Right lung (tissue), 10 donors: ENCODE measurements around the gene PRSS36. TPM values are rescaled to one million over a fixed set of nuclear protein-coding genes. Genes with fewer than 3 reads are reported as not detected.
"Not testable (repeated sequence)": the region's sequence is repeated elsewhere in the genome, so short reads cannot be mapped to it uniquely, and the experiment has no call there.

Source experiments
- DNase-seq, 2 donors: peaks; one replicate each; pipeline ENCODE4 v3.0.0-alpha.2; 2013
- long read RNA-seq, 8 donors: transcript quantifications; one replicate each; lab custom pipeline, GENCODE V29; 2026
- polyA plus RNA-seq, 5 donors: library from polyadenylated mRNA; unstranded; fragments of 120-200 nt; gene quantifications; one replicate each; pipeline versions ENCODE4 v1.2.1 to v1.2.3, GENCODE V29; 2013; ENCODE audit warnings: inconsistent platforms in 1 of 5, low replicate concordance in 1 of 5; ENCODE audit not compliant: insufficient read length in 5 of 5, insufficient read depth in 1 of 5

The PRSS36 gene
- 1 to 10 TPM; 1.6 to 3.4 (median 2.2) TPM for polyA plus RNA-seq
- long read RNA-seq, donor 1 = 0 reads
- long read RNA-seq, donor 2 = 0 reads
- long read RNA-seq, donor 3, partial matches to known transcripts = 590 of 640 reads
- long read RNA-seq, donor 3, other reads (novel, unspliced or antisense) = 50 of 640 reads
- long read RNA-seq, donor 4 = 0 reads
- long read RNA-seq, donor 5 = 0 reads
- long read RNA-seq, donor 6 = 0 reads
- long read RNA-seq, donor 7 = 0 reads
- long read RNA-seq, donor 8 = 0 reads

DNA sequence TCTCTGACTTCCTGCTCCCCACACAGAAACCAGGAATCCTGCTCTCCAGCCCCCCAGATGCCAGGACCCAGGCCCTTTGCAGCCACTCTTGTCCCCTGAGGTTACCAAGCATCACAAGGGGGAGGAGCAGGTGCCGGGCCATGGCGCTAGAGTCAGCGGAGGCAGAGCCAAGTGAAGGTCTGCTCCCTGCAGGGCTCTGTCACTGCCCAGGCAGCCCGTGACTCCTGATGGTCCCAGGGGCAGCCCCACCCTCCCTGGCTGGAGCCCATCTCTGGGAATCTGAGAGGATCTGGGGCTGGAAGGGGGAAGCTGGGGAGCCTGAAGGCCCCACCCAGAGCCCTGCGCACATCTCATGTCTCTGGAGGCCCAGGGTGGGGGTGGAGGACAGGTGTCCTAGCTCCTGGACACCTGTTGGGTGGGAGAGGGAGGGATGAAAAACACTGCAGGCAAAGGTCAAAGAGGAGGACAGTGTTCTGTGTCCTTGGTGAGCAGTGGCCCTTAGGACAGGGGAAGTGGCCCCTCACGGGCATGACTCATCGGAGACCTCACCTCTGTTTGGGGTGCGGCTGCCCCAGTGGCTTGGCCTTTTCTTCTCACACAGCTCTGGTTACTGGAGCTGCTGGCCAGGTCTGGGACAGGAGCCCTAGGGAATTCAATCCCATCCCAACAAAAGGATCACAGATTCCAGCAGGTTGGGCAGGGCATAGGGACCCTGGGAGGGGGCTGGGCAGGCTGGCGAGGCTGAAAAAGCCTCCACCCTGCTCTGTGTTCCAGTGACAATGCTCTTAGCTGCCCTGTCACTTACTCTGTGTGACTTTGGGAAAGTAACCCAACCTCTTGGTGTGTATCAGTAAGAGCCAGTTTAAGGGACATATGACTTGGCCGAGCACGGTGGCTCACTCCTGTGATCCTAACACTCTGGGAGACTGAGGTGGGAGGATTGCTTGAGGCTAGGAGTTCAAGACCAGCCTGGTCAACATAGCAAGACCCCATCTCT is at the start of gene PRSS36:
Gene PRSS36, minus strand, starts transcription at position 173 of the 997 bp plus-strand sequence. Its CDS starts 31 bp downstream, at position 142.
- no peak for DNase-seq

DNA sequence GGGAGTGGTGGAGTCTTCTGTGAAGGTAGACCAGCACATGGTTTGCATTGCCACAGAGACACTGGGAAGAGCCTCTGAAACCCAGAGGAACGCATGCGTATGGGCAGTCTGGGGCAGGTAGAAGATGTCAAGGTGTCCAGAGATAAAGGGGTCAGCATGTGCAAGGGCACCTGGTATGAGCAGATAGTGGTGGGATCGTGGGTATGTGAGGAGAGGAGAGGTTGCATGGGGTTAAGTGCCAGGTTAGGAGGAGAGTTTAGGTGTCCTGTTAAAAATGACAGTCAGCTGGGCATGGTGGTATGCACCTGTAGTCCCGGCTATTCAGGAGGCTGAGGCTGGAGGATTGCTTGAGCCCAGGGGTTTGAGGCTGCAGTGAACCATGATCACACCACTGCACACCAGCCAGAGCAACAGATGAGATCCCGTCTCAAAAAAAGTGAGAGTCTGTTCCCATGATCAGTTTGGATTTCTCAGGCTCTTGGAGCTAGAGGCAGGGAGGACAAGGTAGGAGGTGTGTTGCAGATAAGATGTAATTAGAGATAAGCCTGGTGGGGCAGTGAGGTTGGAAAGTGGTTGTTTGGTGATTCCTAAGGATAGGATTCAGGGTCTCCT is 49.7 kb upstream of the PRSS36 start:
- no peak for DNase-seq

DNA sequence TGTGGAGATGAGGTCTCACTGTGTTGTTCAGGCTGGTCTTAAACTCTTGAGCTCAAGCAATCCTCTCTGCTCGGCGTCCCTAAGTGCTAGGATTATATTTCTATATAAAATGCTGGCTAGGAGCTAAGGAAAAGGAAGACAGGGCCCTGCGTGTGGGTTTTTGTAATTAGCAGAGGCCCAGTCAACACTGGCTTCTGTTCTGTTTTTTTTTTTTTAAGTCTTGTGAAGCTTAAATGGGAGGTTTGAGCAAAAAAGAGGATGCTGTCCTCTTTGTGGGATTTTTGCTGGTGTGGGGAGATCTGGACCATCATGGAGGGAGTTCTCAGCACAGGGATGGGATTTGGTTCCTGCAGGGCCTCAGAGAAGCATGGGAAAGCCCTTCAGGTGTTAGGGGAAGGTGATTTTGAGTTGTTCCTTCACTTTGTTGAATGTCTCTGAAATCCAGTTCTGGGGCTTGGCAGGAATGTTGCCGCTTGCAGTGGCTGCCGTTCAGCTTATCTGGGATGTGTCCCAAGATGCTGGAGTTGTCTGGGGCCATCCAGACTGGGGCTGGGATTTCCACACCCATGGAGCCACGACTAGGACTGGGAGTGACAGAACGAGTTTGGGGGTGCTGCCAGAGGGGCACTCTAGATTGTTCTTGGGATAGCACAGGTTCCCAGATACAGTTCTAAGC is 48.5 kb upstream of the PRSS36 start:
- DNase-seq = no peak

DNA sequence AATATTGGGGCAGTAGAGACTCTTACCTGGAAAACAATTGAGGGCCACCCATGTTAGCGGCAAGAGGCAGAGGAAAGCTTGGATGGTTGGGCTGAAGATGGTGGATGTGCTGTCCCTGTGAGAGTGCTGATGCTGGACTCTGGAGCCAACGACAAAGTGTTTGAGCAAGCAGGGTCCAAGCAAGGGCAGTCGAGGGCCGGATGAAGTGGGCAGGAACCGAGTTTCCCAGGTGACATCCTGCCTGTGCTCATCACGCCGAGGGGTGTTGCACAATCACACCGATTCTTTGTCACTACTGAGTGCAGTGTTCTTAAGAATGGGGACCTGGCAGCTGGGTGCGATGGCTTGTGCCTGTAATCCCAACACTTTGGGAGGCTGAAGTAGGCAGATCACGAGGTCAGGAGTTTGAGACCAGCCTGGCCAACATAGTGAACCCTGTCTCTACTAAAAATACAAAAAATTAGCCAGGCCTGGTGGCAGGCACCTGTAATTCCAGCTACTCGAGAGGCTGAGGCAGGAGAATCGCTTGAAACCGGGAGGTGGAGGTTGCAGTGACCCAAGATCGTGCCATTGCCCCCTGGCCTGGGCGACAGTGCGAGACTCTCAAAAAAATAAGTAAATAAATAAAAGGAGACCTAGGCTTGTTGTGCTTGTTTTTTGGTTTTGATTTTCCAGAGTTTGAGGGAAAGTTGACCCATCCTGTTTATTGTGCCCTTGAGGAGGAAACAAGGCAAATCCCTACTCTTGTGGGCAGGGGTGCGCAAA is 46.6 kb upstream of the PRSS36 start:
- DNase-seq = no peak

DNA sequence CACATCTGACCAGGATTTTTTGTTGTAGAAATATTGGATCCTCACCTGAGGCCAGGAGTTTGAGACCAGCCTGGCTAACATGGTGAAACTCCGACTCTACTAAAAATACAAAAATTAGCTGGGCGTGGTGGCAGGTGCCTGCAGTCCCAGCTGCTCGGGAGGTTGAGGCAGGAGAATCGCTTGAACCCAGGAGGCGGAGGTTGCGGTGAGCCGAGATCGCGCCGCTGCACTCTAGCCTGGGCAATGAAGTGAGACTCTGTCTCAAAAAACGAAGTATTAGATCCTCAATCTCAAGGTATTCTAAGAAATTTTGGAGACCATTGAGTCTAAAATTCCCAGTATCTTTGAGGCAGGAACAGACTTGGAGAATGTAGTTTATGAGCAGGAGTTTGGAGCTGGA is 46.0 kb upstream of the PRSS36 start:
- DNase-seq = not testable (repeated sequence)

DNA sequence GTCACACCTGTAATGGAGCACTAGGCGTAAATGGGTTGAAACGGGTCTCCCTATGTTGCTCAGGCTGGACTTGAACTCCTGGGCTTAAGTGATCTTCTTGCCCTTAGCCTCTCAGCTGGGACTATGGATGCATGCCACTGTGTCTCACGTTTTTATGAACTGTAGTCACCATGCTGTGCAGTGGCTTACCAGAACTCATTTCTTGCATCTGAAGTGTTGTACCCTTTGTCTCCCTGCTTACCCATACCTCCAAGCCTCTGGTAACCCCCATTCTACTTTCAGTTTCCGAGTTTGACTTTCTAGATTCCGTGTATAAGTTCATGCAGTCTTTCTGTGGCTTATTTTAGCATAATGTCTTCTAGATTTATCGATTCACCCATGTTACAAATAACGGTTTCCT is 45.0 kb upstream of the PRSS36 start:
- no peak for DNase-seq

DNA sequence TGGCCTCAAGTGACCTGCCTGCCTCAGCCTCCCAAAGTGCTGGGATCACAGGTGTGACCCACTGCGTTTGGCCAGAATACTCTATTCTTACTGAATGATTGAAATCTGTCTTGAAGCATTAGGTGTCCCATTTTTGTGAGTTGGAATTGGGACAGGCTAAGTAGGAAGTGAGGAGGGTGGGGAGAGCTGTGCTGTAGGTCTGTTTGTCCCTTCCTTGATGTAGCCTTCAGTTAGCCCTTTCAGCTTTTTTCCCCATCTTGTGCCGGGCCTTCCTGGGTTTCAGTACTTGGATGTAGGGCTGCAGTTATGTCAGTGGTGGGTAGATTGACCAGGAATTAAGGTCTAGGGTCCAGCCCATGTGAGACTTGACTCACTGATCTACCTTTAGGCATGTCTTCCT is 44.0 kb upstream of the PRSS36 start:
- DNase-seq = no peak

DNA sequence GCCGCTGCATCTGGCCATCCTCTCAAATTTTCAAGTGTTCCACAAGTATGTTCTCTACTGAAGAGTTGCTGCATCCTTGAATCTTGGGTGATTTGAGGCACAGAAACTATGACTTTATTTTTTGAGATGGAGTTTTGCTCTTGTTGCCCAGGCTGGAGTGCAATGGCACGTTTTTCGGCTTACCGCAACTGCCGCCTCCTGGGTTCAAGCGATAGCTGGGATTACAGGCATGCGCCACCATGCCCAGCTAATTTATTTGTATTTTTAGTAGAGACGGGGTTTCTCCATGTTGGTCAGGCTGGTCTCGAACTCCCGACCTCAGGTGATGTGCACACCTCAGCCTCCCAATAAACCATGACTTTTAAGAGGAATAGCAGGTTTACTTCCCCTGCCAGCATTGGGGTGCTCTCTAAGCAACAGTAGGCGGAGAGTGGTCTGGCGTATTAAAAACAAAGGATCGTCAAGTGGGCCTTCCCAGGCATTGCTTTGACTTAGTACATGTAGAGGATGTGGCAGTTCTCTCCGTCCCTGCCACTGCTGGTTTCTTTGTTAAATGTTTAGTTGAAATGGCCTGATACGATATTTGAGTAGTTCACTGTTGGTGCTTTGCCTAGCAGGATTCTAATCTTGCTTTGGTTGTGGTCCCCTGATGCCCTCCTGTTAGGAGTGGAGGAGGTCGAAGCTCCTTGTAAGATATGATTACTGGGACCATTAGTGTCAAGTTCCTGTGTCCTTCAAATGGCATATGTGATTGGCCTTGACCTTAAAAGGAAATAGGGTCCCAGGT is 43.2 kb upstream of the PRSS36 start:
- no peak for DNase-seq

DNA sequence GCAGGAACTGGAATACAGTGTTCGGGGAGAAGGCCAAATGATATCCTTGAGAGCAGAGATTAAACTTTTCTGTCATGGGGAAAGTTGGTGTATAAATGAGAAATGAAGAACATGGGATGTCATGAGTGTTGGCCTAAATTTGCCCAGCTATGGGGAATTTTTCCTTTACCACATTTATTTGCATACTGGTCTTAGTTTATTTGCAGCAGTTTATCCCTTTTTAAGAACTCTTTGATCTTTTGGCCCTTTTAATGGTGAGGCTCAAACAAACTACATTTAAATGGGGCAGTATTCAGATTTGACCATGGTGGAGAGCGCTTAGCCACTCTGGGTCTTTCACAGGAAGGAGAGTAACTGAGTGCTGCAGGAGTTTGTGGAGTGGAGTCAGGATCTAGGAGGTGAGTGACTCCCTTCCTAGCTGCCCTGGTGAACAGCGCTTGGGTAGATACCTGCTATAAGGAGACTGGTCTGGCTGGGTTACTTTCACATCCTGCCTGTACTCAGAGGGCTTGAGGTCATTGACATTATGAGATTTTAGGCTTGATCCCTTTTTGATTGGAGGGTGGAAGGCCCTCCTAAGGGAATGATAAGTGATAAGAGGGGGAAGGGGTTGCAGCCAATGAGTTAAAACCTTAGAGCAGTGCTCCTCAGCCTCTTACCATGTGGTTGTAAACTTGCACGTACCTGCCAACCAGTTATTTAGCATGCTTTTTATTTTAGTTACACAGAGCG is 42.0 kb upstream of the PRSS36 start:
- no peak for DNase-seq

DNA sequence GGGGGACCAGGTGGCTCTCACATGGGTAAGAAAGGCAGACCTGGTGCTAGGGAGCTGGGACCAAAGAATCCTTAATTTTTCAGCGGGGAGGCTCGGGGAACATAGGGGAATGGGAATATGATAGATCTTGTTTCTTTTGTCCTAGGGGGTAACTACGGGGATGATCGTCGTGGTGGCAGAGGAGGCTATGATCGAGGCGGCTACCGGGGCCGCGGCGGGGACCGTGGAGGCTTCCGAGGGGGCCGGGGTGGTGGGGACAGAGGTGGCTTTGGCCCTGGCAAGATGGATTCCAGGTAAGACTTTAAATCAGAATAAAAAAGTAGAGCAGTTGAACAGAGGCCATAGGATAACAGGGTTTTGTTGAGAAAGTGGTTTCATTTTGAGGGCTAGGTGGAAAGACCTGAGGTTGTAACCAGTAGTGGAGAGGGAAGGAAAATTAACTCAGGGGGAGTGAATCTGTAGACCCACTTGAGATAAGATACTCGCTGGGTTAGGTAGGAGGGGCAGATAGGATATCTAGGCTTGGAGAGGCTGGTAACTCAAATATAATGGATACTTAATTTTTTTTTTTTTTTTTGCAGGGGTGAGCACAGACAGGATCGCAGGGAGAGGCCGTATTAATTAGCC is 41.1 kb upstream of the PRSS36 start:
- no peak for DNase-seq

DNA sequence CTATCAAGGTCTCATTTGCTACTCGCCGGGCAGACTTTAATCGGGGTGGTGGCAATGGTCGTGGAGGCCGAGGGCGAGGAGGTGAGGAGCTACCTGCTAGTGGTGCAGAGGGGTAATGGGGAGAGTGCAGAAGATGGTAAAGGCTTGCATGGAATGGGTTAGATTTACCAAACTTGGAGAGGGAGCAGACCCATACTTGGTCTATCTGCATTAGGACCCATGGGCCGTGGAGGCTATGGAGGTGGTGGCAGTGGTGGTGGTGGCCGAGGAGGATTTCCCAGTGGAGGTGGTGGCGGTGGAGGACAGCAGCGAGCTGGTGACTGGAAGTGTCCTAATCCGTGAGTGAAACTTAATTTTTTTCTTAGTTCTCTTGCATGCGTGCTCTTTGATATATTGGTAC is 40.2 kb upstream of the PRSS36 start:
- no peak for DNase-seq

DNA sequence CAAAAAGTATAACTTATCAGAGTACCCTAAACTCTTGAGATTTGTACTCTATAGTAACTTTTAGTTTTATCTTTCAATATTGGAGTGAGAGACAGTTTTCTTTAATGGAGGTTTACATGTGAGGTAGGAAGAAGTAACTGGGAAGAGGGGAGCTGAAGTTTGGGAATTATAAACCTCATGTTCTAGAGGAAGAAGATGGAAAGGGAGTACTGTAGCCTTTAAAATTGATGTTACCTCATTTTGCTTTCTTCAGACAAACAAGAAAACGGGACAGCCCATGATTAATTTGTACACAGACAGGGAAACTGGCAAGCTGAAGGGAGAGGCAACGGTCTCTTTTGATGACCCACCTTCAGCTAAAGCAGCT is 39.5 kb upstream of the PRSS36 start:
- DNase-seq = no peak

DNA sequence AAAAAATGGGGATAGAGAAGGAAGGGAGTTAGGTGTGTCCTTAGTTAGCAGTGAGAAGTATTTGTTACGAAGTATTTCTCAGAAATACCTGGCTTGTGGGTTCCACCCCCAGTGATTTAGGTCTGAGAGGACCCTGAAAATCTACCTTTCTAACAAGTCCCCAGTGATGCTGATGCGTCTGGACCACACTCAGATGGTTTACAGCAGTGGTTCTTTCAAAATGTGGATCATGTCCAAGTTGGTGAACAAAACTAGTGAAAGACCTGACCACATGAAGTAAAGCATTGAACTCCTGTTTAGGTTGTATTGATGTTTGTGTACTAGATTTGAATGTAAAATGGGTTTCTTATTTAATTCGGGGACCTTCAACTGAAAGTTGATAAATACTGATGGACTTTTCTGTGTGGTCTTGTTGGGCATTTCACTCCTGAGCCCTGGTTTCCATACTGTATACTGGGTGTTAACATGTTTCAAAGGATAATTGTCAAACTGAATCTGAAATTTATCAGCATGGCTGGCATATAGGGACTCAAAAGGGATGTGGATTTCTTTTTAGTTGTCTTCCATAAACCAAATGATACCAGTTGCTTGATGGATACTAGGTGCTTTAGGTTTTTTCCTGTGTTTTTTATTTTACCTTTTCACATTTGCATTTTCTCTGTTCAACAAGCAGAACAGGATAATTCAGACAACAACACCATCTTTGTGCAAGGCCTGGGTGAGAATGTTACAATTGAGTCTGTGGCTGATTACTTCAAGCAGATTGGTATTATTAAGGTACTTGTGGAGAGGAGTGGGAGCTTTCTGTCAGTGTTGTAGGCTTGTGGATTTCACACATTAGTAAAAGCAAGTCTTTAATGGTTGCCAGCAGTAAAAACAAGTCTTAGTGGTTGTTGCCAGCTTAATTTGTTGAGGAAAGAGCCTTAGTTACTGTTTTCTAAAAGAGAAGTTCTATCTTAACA is 38.9 kb upstream of the PRSS36 start:
- DNase-seq = no peak

DNA sequence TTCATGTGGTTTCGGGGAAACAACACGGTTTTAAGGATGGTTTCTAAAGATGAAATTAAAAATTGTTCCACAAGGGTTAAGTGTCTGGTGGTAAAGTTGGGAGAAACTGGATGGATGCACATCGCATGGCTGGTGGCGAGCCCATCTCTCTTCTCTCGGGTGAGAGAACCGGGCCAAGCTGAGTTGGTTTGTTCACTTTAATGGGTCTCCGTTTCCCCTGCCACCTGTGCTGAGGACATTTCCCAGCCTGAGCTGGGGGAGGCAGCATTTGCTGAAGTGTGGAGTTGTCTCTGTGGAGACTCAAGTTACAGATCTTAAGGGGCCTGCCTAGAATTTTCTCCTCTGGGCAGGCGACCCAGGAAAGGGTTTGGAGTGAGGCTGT is 37.9 kb upstream of the PRSS36 start:
- DNase-seq = no peak

DNA sequence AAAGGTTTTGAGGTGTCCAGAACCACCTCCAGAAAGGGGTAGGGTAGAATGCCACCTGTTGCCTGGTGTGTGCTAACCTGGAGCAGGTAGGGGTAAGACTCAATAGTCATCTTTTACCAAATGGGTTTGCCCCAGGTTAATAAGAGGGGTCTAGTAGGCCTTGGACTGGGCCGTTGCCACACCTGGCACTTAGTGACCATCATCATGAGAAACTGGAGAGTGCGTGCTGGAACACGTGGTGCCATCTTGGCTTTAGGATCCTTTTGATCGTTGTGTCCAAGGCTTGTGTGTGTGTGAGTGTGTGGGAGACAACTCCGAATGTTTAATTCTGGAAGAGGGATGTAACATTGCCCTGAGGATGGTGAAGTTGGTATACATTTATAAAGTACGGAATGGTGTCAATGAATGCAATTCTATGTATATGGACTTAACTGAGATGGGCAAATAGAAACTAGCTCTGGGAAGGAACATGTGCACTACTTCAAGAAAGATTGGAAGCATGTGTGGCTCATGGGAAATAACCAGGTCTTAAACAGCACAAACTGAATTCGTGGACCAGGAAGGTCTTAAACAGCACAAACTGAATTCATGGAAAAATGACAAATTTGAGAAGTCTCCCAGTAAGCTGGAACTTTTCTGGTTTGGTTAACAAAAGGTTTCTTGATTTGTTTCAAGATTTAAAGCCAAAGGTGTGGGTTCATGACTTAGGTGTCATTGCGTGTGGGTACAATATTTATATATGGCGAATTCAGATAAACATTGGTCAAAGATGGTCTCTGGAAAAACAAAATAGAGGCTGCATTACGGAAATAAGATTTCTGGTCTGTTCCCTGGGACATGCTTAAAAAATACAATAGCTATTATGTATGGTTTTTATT is 37.3 kb upstream of the PRSS36 start:
- DNase-seq = no peak

DNA sequence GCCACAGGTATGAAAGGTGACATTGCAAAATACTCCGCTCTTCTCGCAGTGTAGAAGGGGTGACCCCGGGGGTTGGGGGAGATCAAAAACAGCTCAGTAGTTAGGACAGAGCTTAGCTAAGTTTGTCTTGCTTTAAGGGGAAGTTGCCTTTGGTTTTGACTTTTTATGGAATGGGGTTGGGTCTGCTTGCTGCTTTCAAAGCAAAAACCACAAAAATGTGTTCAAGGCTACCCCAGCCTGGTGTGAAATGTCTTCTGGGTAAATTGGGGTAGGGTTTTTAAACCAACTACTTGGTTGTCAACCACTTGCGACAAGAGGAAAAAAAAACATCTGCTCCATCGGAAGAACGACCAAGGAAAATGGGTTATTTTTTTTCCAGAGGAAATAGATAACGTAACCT is 36.3 kb upstream of the PRSS36 start:
- DNase-seq = no peak

DNA sequence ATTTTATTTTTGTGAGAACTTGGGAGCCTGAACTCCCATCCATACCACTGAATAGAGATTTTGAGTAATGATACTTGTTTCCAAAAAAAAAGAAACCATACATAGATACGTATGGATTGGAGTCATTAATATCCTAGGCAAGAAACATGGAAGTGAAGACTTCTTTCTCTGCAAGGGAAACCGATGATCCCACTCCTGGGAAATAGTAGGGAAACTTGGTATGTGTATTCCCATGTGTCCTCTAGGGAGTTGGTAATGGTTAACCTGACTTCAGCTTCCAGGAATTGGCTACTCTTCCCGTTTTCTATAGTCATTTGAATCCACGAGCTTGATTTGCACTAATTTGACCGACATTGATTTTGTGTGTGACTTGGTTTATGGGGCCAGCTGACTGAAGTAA is 35.5 kb upstream of the PRSS36 start:
- DNase-seq = no peak
